M059J (cell line): ENCODE results near the gene FTHL17. TPM values are rescaled to one million over a fixed set of nuclear protein-coding genes. Genes with fewer than 3 reads are reported as not detected.

Experiments
- DNase-seq: peaks from one replicate; pipeline ENCODE4 v3.0.0-alpha.2; 2012; ENCODE audit warnings: low read depth
- total RNA-seq: library from RNA; depleted of rRNA; stranded (reverse); fragments of >200 nt; shearing (Covaris generic); gene quantifications from 2 replicates; pipeline ENCODE4 v1.2.3, GENCODE V29; 2014; rRNA removed

FTHL17 gene
- not detected in 2 replicates for total RNA-seq

- DNase-seq = no peak
These were observed at the start of gene FTHL17 for GRCh38 chrX:31071725-31072124. Gene FTHL17 (minus strand): TSS chrX:31072041. CDS start chrX:31071953, 88 bp downstream.

GRCh38 chrX:31117266-31117665, 45.4 kb upstream of the FTHL17 start:
- no peak for DNase-seq

- no peak for DNase-seq
These were observed 43.6 kb upstream of the FTHL17 start for GRCh38 chrX:31115398-31115797.

GRCh38 chrX:31114858-31115257, 43.0 kb upstream of the FTHL17 start:
- DNase-seq = no peak

- DNase-seq = no peak
These were observed 40.6 kb upstream of the FTHL17 start for GRCh38 chrX:31112226-31112999.

GRCh38 chrX:31110657-31111056, 38.8 kb upstream of the FTHL17 start:
- DNase-seq = no peak

GRCh38 chrX:31099536-31100090, 27.8 kb upstream of the FTHL17 start:
- DNase-seq = no peak

- DNase-seq = no peak
These were observed 26.2 kb upstream of the FTHL17 start for GRCh38 chrX:31098079-31098478.

- no peak for DNase-seq
These were observed 21.8 kb upstream of the FTHL17 start for GRCh38 chrX:31093639-31093975.

- no peak for DNase-seq
These were observed 21.3 kb upstream of the FTHL17 start for GRCh38 chrX:31092970-31093638.

- DNase-seq = no peak
These were observed 20.6 kb upstream of the FTHL17 start for GRCh38 chrX:31092476-31092875.

GRCh38 chrX:31091819-31092218, 20.0 kb upstream of the FTHL17 start:
- DNase-seq = no peak

GRCh38 chrX:31074522-31074921, 2.7 kb upstream of the FTHL17 start:
- DNase-seq = no peak

- no peak for DNase-seq
These were observed 579 bp downstream of the FTHL17 start for GRCh38 chrX:31071262-31071661.

GRCh38 chrX:31070057-31070468, 1.8 kb downstream of the FTHL17 start:
- DNase-seq = no peak

GRCh38 chrX:31063114-31063513, 8.7 kb downstream of the FTHL17 start:
- no peak for DNase-seq

- DNase-seq = no peak
These were observed 10.8 kb downstream of the FTHL17 start for GRCh38 chrX:31061091-31061490.

GRCh38 chrX:31060016-31060415, 11.8 kb downstream of the FTHL17 start:
- DNase-seq = no peak

GRCh38 chrX:31058284-31058683, 13.6 kb downstream of the FTHL17 start:
- no peak for DNase-seq

- DNase-seq = no peak
These were observed 14.2 kb downstream of the FTHL17 start for GRCh38 chrX:31057691-31058090.

- no peak for DNase-seq
These were observed 14.6 kb downstream of the FTHL17 start for GRCh38 chrX:31057291-31057690.

GRCh38 chrX:31053621-31054020, 18.2 kb downstream of the FTHL17 start:
- no peak for DNase-seq

- DNase-seq = no peak
These were observed 32.5 kb downstream of the FTHL17 start for GRCh38 chrX:31039327-31039711.
